SK-N-SH (cell line): ENCODE data around the gene SLC7A1. TPM values are rescaled to one million over a fixed set of nuclear protein-coding genes. Genes with fewer than 3 reads are reported as not detected.

Experiments used
- CTCF ChIA-PET: fragments of 300-600, 350-600 bp; formaldehyde crosslinking; extraction: SDS; loops from one replicate; lab custom pipeline; 2021; lab: Yijun Ruan, JAX
- POLR2A ChIA-PET: fragments of 350-600 bp; sonication (Branson Sonifier 250); formaldehyde crosslinking; extraction: SDS; loops from one replicate; lab custom pipeline; 2020; ENCODE audit warnings: antibody characterized with exemption, inconsistent platforms; lab: Yijun Ruan, JAX
- DNase-seq: peaks from one replicate; pipeline ENCODE4 v3.0.0; 2012
- H2AFZ ChIP-seq: fragments of 200-600 bp; sonication (generic); 2 replicates; pipeline ENCODE4 v1.8.1; 2016; ENCODE audit warnings: antibody characterized with exemption, mild to moderate bottlenecking, low read depth
- H3F3A ChIP-seq: fragments of 200-600 bp; sonication (generic); replicated peaks from 2 replicates; pipeline ENCODE3; 2016; ENCODE audit warnings: antibody characterized with exemption, mild to moderate bottlenecking; ENCODE audit not compliant: insufficient read depth
- H3K27ac ChIP-seq, 2 experiments: fragments of 200-500 bp in 1 of 2; fragments of 200-600 bp in 1 of 2; sonication (Bioruptor generic) in 1 of 2; sonication (generic), shearing (Covaris generic) in 1 of 2; 2 replicates each; pipeline versions ENCODE4 v1.5.1 to v1.6.1; 2014 to 2016; ENCODE audit warnings: low read depth in 2 of 2, inconsistent platforms in 1 of 2, low read length in 1 of 2, mild to moderate bottlenecking in 1 of 2, mixed read lengths in 1 of 2
- H3K27me3 ChIP-seq: fragments of 200-600 bp; sonication (generic), shearing (Covaris generic); 2 replicates; pipeline ENCODE4 v1.6.1; 2016; ENCODE audit warnings: mixed run types; ENCODE audit not compliant: insufficient read depth
- H3K36me3 ChIP-seq, 2 experiments: fragments of 200-500 bp in 1 of 2; fragments of 200-600 bp in 1 of 2; sonication (Bioruptor generic) in 1 of 2; sonication (generic) in 1 of 2; replicated peaks in 1 of 2; 2 replicates each; pipeline versions ENCODE3 to v1.5.1; 2014 to 2016; ENCODE audit warnings: low read length in 1 of 2, mild to moderate bottlenecking in 1 of 2; ENCODE audit not compliant: insufficient read depth in 2 of 2, control insufficient read depth in 1 of 2
- H3K4me1 ChIP-seq, 2 experiments: fragments of 200-500 bp in 1 of 2; fragments of 200-600 bp in 1 of 2; sonication (Bioruptor generic) in 1 of 2; sonication (generic), shearing (Covaris generic) in 1 of 2; 2 replicates each; pipeline versions ENCODE4 v1.5.1 to v1.6.1; 2014 to 2016; ENCODE audit warnings: low read depth in 1 of 2, low read length in 1 of 2, mixed run types in 1 of 2; ENCODE audit not compliant: insufficient read depth in 2 of 2, control insufficient read depth in 1 of 2
- H3K4me2 ChIP-seq: fragments of 200-600 bp; sonication (generic), shearing (Covaris generic); 2 replicates; pipeline ENCODE4 v1.6.1; 2017; ENCODE audit warnings: mixed run types
- H3K4me3 ChIP-seq, 2 experiments: fragments of 200-500 bp in 1 of 2; fragments of 200-600 bp in 1 of 2; sonication (Bioruptor generic) in 1 of 2; sonication (generic), shearing (Covaris generic) in 1 of 2; 2 replicates each; pipeline versions ENCODE4 v1.5.1 to v1.8.1; 2014 to 2016; ENCODE audit warnings: low read depth in 2 of 2, inconsistent platforms in 1 of 2, low read length in 1 of 2, mild to moderate bottlenecking in 1 of 2, mixed read lengths in 1 of 2, moderate library complexity in 1 of 2
- H3K79me2 ChIP-seq: fragments of 200-600 bp; sonication (generic); 2 replicates; pipeline ENCODE4 v1.8.1; 2017; ENCODE audit warnings: mild to moderate bottlenecking; ENCODE audit not compliant: insufficient read depth
- H3K9ac ChIP-seq: fragments of 200-600 bp; sonication (generic); 2 replicates; pipeline ENCODE4 v1.6.1; 2017; ENCODE audit warnings: mixed run types
- H3K9me2 ChIP-seq: fragments of 200-600 bp; sonication (generic); 2 replicates; pipeline ENCODE4 v1.6.1; 2017; ENCODE audit warnings: mixed run types
- H3K9me3 ChIP-seq: fragments of 200-600 bp; sonication (generic); 2 replicates; pipeline ENCODE4 v1.6.1; 2017; ENCODE audit warnings: mixed run types, mild to moderate bottlenecking, moderate library complexity
- H4K20me1 ChIP-seq: fragments of 200-600 bp; sonication (generic); 2 replicates; pipeline ENCODE4 v1.6.1; 2017; ENCODE audit warnings: mild to moderate bottlenecking, mixed run types; ENCODE audit not compliant: insufficient read depth
- CHD2 ChIP-seq: fragments of 150-350 bp; IDR thresholded peaks from 2 replicates; pipeline ENCODE4 v1.6.1; 2018; ENCODE audit warnings: low read length; ENCODE audit not compliant: partially characterized antibody
- CTCF ChIP-seq: fragments of 200-600 bp; sonication (generic); IDR thresholded peaks from 2 replicates; pipeline ENCODE4 v1.6.1; 2017; ENCODE audit warnings: antibody characterized with exemption, mild to moderate bottlenecking, moderate library complexity
- FOXM1 ChIP-seq: IDR thresholded peaks from 2 replicates; pipeline ENCODE4 v1.4.0; 2012; ENCODE audit warnings: low read depth, mild to moderate bottlenecking
- GABPA ChIP-seq: IDR thresholded peaks from 2 replicates; pipeline ENCODE4 v1.4.0; 2012; ENCODE audit warnings: low read depth, mild to moderate bottlenecking
- IRF3 ChIP-seq: fragments of 150-350 bp; IDR thresholded peaks from 2 replicates; pipeline ENCODE4 v1.6.1; 2016; ENCODE audit warnings: mild to moderate bottlenecking, low read depth, low read length
- MAX ChIP-seq: IDR thresholded peaks from 2 replicates; pipeline ENCODE4 v1.4.0; 2012; ENCODE audit warnings: low read depth
- MXI1 ChIP-seq: IDR thresholded peaks from 2 replicates; pipeline ENCODE4 v1.6.1; 2012; ENCODE audit warnings: mild to moderate bottlenecking, low read depth, low read length, improper control_type of control experiment
- POLR2AphosphoS5 ChIP-seq: IDR thresholded peaks from 2 replicates; pipeline ENCODE4 v1.6.1; 2012; ENCODE audit warnings: low read depth, low read length
- REST ChIP-seq: IDR thresholded peaks from 2 replicates; pipeline ENCODE4 v1.6.1; 2012; ENCODE audit warnings: mild to moderate bottlenecking, low read depth, low read length, moderate library complexity
- SIN3A ChIP-seq: IDR thresholded peaks from 2 replicates; pipeline ENCODE4 v1.6.1; 2012; ENCODE audit warnings: low read depth, mild to moderate bottlenecking, low read length, moderate library complexity, borderline replicate concordance
- SMC3 ChIP-seq: IDR thresholded peaks from 2 replicates; pipeline ENCODE4 v1.6.1; 2012; ENCODE audit warnings: low read depth, low read length, improper control_type of control experiment
- TAF1 ChIP-seq: IDR thresholded peaks from 2 replicates; pipeline ENCODE4 v1.6.1; 2012; ENCODE audit warnings: low read depth, mild to moderate bottlenecking, low read length, moderate library complexity, borderline replicate concordance
- TEAD4 ChIP-seq: IDR thresholded peaks from 2 replicates; pipeline ENCODE4 v1.4.0; 2012; ENCODE audit warnings: mild to moderate bottlenecking, borderline replicate concordance; ENCODE audit not compliant: insufficient read depth
- ZBTB33 ChIP-seq: IDR thresholded peaks from 2 replicates; pipeline ENCODE4 v1.4.0; 2012; ENCODE audit warnings: low read depth, borderline replicate concordance
- WGBS: methylation state at CpG from one replicate; pipeline ENCODE4 v1.1.6; 2017; ENCODE audit warnings: low lambda C conversion rate; 5-methylcytosine and 5-hydroxymethylcytosine counted together
- polyA plus RNA-seq, 3 experiments: library from polyadenylated mRNA; depleted of rRNA; stranded (reverse); fragments of >200 nt; gene quantifications; 2 replicates each; pipeline ENCODE4 v1.2.3, GENCODE V29; 2012

Gene SLC7A1
- polyA plus RNA-seq, 1 of the 3 experiments (the other 2 are of a cell fraction): 14.0 TPM

- no peak for DNase-seq
- Histone ChIP-seq H3F3A (no peaks in the 10 kb centered on the region), H3K4me3 (no peak overlapping the region), H2AFZ (no peak overlapping the region), H3K4me2 (no peak overlapping the region), H3K9me3 (no peaks in the 10 kb centered on the region), H3K27ac (no peak overlapping the region), H3K9ac (no peak overlapping the region), H3K79me2 (no peaks in the 10 kb centered on the region), H3K27me3 (no peaks in the 10 kb centered on the region), H3K4me1 (peaks cover 0 to 25% of the 10 kb centered on the region in 2 experiments; a peak in 2 of 4 replicates), H3K36me3 (no peaks in the 10 kb centered on the region), H3K9me2 (no peaks in the 10 kb centered on the region), H4K20me1 (no peaks in the 10 kb centered on the region)
- POLR2A ChIA-PET: no interaction called here
- 81% methylated on average over 25 of the region's 25 CpGs for WGBS
- TF ChIP-seq CTCF (no peak), SMC3 (no peak), MXI1 (no peak), SIN3A (no peak), MAX (no peak), POLR2AphosphoS5 (no peak), ZBTB33 (no peak), FOXM1 (no peak), IRF3 (no peak), REST (no peak), TEAD4 (no peak), GABPA (no peak), TAF1 (no peak), CHD2 (no peak)
- CTCF ChIA-PET: interaction anchor here (0.5 to 1.7 kb wide), 7 partner anchors 12 to 664 kb away, joined by 3 to 4 read pairs (median 3); no protein-coding TSS in a partner anchor
Observed at GRCh38 chr13:29479716-29480492, 115.6 kb downstream of the SLC7A1 start.
